ENCODE data around the gene MAPK9. TPM values are rescaled to one million over a fixed set of nuclear protein-coding genes. Genes with fewer than 3 reads are reported as not detected.

The MAPK9 gene
- total and polyA plus RNA-seq, 9 donors: 12.8 to 35.9 (median 28.8) TPM

DNA sequence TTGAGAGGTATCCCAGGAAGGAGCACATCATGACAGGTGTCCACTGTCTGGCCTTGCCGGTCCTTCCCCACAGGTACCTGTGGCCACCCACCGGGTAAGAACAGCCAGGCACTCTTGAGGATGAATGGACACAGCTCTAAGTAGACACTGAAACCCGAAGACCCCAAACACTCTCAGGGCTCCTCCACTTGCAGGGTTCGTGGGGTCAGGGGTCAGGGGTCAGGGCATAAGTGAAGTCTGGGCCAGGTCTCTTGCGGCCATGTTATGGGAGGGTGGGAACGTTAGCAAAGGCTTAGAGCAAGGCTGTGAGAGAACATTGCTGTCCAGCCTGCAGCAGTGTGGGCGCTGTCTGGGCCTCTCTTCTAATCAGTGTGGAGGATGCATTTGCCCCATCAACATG is 40.0 kb downstream of the MAPK9 start:
- Histone ChIP-seq H3K4me1 (ENCODE audit: insufficient read depth) (no peaks in the 10 kb centered on the region), H3K27me3 (no peaks in the 10 kb centered on the region), H3K27ac (no peak overlapping the region), H3K4me3 (no peak overlapping the region), H3K9me3 (peaks cover 19 to 70% of the 10 kb centered on the region in 2 donors), H3K36me3 (no peaks in the 10 kb centered on the region)
- 94 to 99% (median 95%) methylated on average over 7 of the region's 7 CpGs for WGBS, 3 donors
- no peak for DNase-seq
- TF ChIP-seq POLR2A (IDR thresholded peaks at IDR 0.05): no peak
- TF ChIP-seq EP300 (IDR thresholded peaks at IDR 0.05): no peak
- TF ChIP-seq, protein P1, sequence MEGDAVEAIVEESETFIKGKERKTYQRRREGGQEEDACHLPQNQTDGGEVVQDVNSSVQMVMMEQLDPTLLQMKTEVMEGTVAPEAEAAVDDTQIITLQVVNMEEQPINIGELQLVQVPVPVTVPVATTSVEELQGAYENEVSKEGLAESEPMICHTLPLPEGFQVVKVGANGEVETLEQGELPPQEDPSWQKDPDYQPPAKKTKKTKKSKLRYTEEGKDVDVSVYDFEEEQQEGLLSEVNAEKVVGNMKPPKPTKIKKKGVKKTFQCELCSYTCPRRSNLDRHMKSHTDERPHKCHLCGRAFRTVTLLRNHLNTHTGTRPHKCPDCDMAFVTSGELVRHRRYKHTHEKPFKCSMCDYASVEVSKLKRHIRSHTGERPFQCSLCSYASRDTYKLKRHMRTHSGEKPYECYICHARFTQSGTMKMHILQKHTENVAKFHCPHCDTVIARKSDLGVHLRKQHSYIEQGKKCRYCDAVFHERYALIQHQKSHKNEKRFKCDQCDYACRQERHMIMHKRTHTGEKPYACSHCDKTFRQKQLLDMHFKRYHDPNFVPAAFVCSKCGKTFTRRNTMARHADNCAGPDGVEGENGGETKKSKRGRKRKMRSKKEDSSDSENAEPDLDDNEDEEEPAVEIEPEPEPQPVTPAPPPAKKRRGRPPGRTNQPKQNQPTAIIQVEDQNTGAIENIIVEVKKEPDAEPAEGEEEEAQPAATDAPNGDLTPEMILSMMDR (IDR thresholded peaks at IDR 0.05): no peak
- intact Hi-C loops (cut with DNase I): no loop called here

DNA sequence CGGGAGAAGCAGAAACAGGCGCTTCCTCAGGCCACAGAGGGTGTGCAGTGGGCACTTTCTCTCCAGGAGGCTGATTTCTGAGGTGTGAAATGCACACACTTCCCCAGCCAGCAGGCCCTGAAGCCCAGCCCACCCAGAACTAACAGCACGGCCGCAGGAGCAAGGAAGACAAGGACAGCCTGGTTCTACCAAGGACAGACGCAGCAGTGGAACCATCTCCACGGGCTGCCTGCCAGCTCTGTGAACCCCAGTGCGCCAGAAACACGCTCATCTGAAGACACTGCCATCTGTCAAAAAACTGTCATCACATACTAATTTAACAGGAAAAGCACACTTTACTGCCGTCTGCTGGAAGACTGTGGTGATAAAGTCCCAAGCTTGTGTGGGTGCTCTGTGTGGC is 40.7 kb downstream of the MAPK9 start:
- Histone ChIP-seq H3K9me3 (peaks cover 17 to 65% of the 10 kb centered on the region in 2 donors), H3K36me3 (no peaks in the 10 kb centered on the region), H3K4me1 (ENCODE audit: insufficient read depth) (no peaks in the 10 kb centered on the region), H3K4me3 (no peak overlapping the region), H3K27me3 (no peaks in the 10 kb centered on the region), H3K27ac (no peak overlapping the region)
- TF ChIP-seq POLR2A (IDR thresholded peaks at IDR 0.05) (no peak), EP300 (IDR thresholded peaks at IDR 0.05) (no peak)
- TF ChIP-seq, protein P1 (IDR thresholded peaks at IDR 0.05): no peak
- intact Hi-C loops (cut with DNase I): no loop called here
- DNase-seq: no peak
- 87 to 90% (median 88%) methylated on average over 9 of the region's 9 CpGs for WGBS, 3 donors

DNA sequence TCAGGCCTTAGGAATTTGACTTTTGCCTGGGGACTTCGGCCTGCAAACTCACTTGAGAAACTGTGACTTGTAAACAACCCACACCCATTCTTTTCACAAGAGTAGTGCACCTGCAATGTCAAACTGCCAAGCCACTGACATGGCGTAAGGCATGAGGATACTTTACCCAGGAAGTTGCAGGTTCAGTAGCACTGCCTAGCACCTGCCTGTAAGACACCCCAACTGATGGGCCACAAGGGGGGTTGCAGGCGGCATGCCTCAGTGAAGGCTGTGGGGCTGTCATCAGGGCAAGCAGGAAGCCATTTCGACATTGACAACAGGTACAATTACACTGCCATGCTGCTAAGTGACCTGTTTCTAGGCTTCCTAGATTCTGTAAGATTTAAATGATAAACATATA is 41.6 kb downstream of the MAPK9 start:
- H3K27ac ChIP-seq: no peak overlapping the region
- no peak overlapping the region for H3K4me3 ChIP-seq
- no peaks in the 10 kb centered on the region for H3K27me3 ChIP-seq
- intact Hi-C loops (cut with DNase I): no loop called here
- H3K36me3 ChIP-seq: no peaks in the 10 kb centered on the region
- DNase-seq: no peak
- peaks cover 13 to 57% of the 10 kb centered on the region in 2 donors for H3K9me3 ChIP-seq
- no peaks in the 10 kb centered on the region for H3K4me1 ChIP-seq (ENCODE audit: insufficient read depth)
- 96 to 99% (median 97%) methylated on average over 4 of the region's 4 CpGs for WGBS, 3 donors
- TF ChIP-seq, protein P1 (IDR thresholded peaks at IDR 0.05): no peak
- TF ChIP-seq POLR2A (IDR thresholded peaks at IDR 0.05): no peak
- no peak for TF ChIP-seq EP300 (IDR thresholded peaks at IDR 0.05)

DNA sequence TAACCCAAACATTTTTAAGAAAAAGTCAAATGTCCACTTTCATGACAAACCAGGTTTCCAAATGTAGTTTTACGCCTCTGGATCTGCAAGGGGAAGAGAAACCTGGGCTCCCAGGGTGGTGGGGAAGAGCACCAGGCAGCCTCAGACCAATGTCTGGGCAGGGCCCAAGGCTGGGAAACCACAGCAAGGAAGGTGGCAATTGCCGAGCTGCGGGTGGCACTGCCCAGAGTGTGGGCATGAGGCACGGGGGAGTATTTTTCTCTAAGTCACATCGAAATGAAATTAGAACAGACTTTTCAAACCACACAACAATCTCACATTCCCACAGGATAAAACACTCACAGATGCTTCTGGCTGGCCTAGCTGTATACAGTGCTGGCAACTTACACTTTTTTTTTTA is 50.3 kb downstream of the MAPK9 start:
- Histone ChIP-seq H3K36me3 (no peaks in the 10 kb centered on the region), H3K4me3 (no peak overlapping the region), H3K27me3 (no peaks in the 10 kb centered on the region), H3K27ac (no peak overlapping the region), H3K4me1 (ENCODE audit: insufficient read depth) (no peaks in the 10 kb centered on the region), H3K9me3 (no peaks in the 10 kb centered on the region)
- intact Hi-C loops (cut with DNase I): no loop called here
- no peak for TF ChIP-seq POLR2A (IDR thresholded peaks at IDR 0.05)
- TF ChIP-seq, protein P1 (IDR thresholded peaks at IDR 0.05): no peak
- no peak for TF ChIP-seq EP300 (IDR thresholded peaks at IDR 0.05)
- 94 to 98% (median 94%) methylated on average over 5 of the region's 5 CpGs for WGBS, 3 donors
- DNase-seq: no peak

All from ovary (tissue), 9 donors.